Lung (tissue), 12 donors: ENCODE measurements around the gene DAAM1. TPM values are rescaled to one million over a fixed set of nuclear protein-coding genes. Genes with fewer than 3 reads are reported as not detected.

Source experiments
- ATAC-seq: fragments of 200-7000 bp; cut with Tn5 transposase; one replicate; pipeline ENCODE4 v1.9.1; 2020; ENCODE audit warnings: moderate number of reproducible peaks; ENCODE audit not compliant: insufficient read depth, low FRiP score
- DNase-seq, 3 donors: peaks; one replicate each; pipeline ENCODE4 v3.0.0-alpha.2; 2013 to 2017
- H3K27ac ChIP-seq, 2 donors: one replicate each; pipeline ENCODE4 v1.5.1; 2013; ENCODE audit warnings: mild to moderate bottlenecking in 2 of 2, moderate library complexity in 2 of 2, control low read depth in 1 of 2, inconsistent platforms in 1 of 2, low read depth in 1 of 2, low read length in 1 of 2
- H3K27me3 ChIP-seq, 3 donors: one replicate each; pipeline ENCODE4 v1.5.1; 2013; ENCODE audit warnings: low read length in 2 of 3; ENCODE audit not compliant: control insufficient read depth in 3 of 3, insufficient read depth in 3 of 3
- H3K36me3 ChIP-seq, 4 donors: one replicate each; pipeline ENCODE4 v1.5.1; 2013; ENCODE audit warnings: low read length in 4 of 4, mild to moderate bottlenecking in 1 of 4, moderate library complexity in 1 of 4; ENCODE audit not compliant: control insufficient read depth in 4 of 4, insufficient read depth in 4 of 4
- H3K4me1 ChIP-seq, 5 donors: one replicate each; pipeline ENCODE4 v1.5.1; 2013; ENCODE audit warnings: low read length in 5 of 5, mild to moderate bottlenecking in 2 of 5, moderate library complexity in 1 of 5; ENCODE audit not compliant: control insufficient read depth in 5 of 5, insufficient read depth in 5 of 5
- H3K4me3 ChIP-seq: one replicate; pipeline ENCODE4 v1.5.1; 2013; ENCODE audit warnings: mild to moderate bottlenecking, control low read depth, moderate library complexity
- H3K9ac ChIP-seq, 2 donors: one replicate each; pipeline ENCODE4 v1.5.1; 2013; ENCODE audit warnings: low read length in 2 of 2, control low read depth in 1 of 2; ENCODE audit not compliant: insufficient read depth in 1 of 2
- H3K9me3 ChIP-seq, 4 donors: one replicate each; pipeline ENCODE4 v1.5.1; 2013; ENCODE audit warnings: low read length in 3 of 4, mild to moderate bottlenecking in 1 of 4, moderate library complexity in 1 of 4; ENCODE audit not compliant: control insufficient read depth in 4 of 4, insufficient read depth in 3 of 4
- CTCF ChIP-seq: IDR thresholded peaks from 2 replicates; pipeline ENCODE4 v1.5.1; 2012; ENCODE audit warnings: mild to moderate bottlenecking; ENCODE audit errors: control extremely low read depth, extremely low read depth
- WGBS, 2 donors: extraction: QIAGEN DNeasy Blood & Tissue Kit; methylation state at CpG; one replicate each; pipeline ENCODE4 v1.1.7; 2013; 5-methylcytosine and 5-hydroxymethylcytosine counted together
- polyA plus RNA-seq, 2 donors: library from polyadenylated mRNA; stranded (reverse); fragments of 200-250 nt; gene quantifications; one replicate each; pipeline ENCODE4 v1.2.1, GENCODE V29; 2013
- total RNA-seq, 2 donors: library from RNA; depleted of rRNA in 1 of 2; stranded (reverse); fragments of >200 nt in 1 of 2; gene quantifications; one replicate each; pipeline ENCODE4 v1.2.1, GENCODE V29; 2014 to 2021
- donor health status: control.
- donor health status: control.
- donor health status: Bipolar disorder and iron deficiency.
- donor health status: healthy.
- donor health status: DM: yes; HTN: yes; CAD: no.

DAAM1 gene
- total and polyA plus RNA-seq, 4 donors, result 10.3 to 84.6 (median 32.6) TPM

- peak; percentile 53 for ATAC-seq
- Histone ChIP-seq H3K27ac (no peak overlapping the region), H3K4me1 (peaks cover 0 to 22% (median 2%) of the 10 kb centered on the region in 5 donors), H3K27me3 (no peaks in the 10 kb centered on the region), H3K36me3 (peaks cover 0 to 2% (median 0%) of the 10 kb centered on the region in 4 donors), H3K9me3 (no peaks in the 10 kb centered on the region), H3K9ac (no peak overlapping the region), H3K4me3 (no peak overlapping the region)
- TF ChIP-seq CTCF, result no peak
- DNase-seq, result no peak
These were observed 94.9 kb downstream of the DAAM1 start for GRCh38 chr14:59283361-59283760.

GRCh38 chr14:59284059-59284458 is 95.6 kb downstream of the DAAM1 start:
- H3K4me3 ChIP-seq, result no peak overlapping the region
- peaks cover 0 to 2% (median 0%) of the 10 kb centered on the region in 4 donors for H3K36me3 ChIP-seq
- ATAC-seq (no peak), DNase-seq (no peak)
- no peak for TF ChIP-seq CTCF
- no peaks in the 10 kb centered on the region for H3K9me3 ChIP-seq
- WGBS, 2 donors, result 81 to 88% methylated on average over 1 of the region's 1 CpG
- peaks cover 0 to 22% (median 0%) of the 10 kb centered on the region in 5 donors for H3K4me1 ChIP-seq
- no peak overlapping the region for H3K9ac ChIP-seq
- H3K27me3 ChIP-seq, result no peaks in the 10 kb centered on the region
- no peak overlapping the region for H3K27ac ChIP-seq

GRCh38 chr14:59292028-59292427 is 103.6 kb downstream of the DAAM1 start:
- peaks cover 0 to 29% (median 21%) of the 10 kb centered on the region in 5 donors for H3K4me1 ChIP-seq
- ATAC-seq, result no peak

More at GRCh38 chr14:59292028-59292427, 103.6 kb downstream of the DAAM1 start:
- no peak overlapping the region for H3K4me3 ChIP-seq
- DNase-seq, result no peak
- peaks cover 6 to 18% (median 14%) of the 10 kb centered on the region in 4 donors for H3K36me3 ChIP-seq
- WGBS, 2 donors, result 68 to 89% methylated on average over 1 of the region's 1 CpG
- H3K27ac ChIP-seq, result no peak overlapping the region
- no peaks in the 10 kb centered on the region for H3K27me3 ChIP-seq
- no peak for TF ChIP-seq CTCF
- no peak overlapping the region for H3K9ac ChIP-seq
- H3K9me3 ChIP-seq, result no peaks in the 10 kb centered on the region
